GM18519 (cell line): ENCODE results near the gene GIT2.
"Not testable (repeated sequence)": the region's sequence is repeated elsewhere in the genome, so short reads cannot be mapped to it uniquely, and the experiment has no call there.

Experiments used
- ATAC-seq: cut with Tn5 transposase; IDR thresholded peaks from one replicate; pipeline ENCODE4 v1.9.1; 2021; ENCODE audit warnings: mild to moderate bottlenecking, moderate library complexity; ENCODE audit not compliant: unreplicated experiment, low FRiP score

The GIT2 gene

GRCh38 chr12:109926016-109926415, 70.2 kb downstream of the GIT2 start:
- no peak for ATAC-seq

- no peak for ATAC-seq
Observed at GRCh38 chr12:109925185-109925840, 70.9 kb downstream of the GIT2 start.

GRCh38 chr12:109923481-109924245, 72.5 kb downstream of the GIT2 start:
- no peak for ATAC-seq

GRCh38 chr12:109923038-109923437, 73.1 kb downstream of the GIT2 start:
- ATAC-seq: no peak

- ATAC-seq: no peak
Observed at GRCh38 chr12:109921982-109922381, 74.2 kb downstream of the GIT2 start.

- no peak for ATAC-seq
Observed at GRCh38 chr12:109920261-109920780, 75.8 kb downstream of the GIT2 start.

- ATAC-seq: no peak
Observed at GRCh38 chr12:109919456-109919855, 76.7 kb downstream of the GIT2 start.

GRCh38 chr12:109916045-109916444, 80.1 kb downstream of the GIT2 start:
- ATAC-seq: no peak

- no peak for ATAC-seq
Observed at GRCh38 chr12:109915171-109916040, 80.8 kb downstream of the GIT2 start.

- ATAC-seq: no peak
Observed at GRCh38 chr12:109914461-109914860, 81.7 kb downstream of the GIT2 start.

- ATAC-seq: no peak
Observed at GRCh38 chr12:109912855-109913321, 83.3 kb downstream of the GIT2 start.

GRCh38 chr12:109910969-109911348, 85.2 kb downstream of the GIT2 start:
- ATAC-seq: no peak

GRCh38 chr12:109910254-109910968, 85.8 kb downstream of the GIT2 start:
- ATAC-seq: no peak

- no peak for ATAC-seq
Observed at GRCh38 chr12:109905301-109905700, 90.9 kb downstream of the GIT2 start.

- no peak for ATAC-seq
Observed at GRCh38 chr12:109902891-109903418, 93.2 kb downstream of the GIT2 start.

- no peak for ATAC-seq
Observed at GRCh38 chr12:109900752-109901580, 95.2 kb downstream of the GIT2 start.

GRCh38 chr12:109899783-109900751, 96.1 kb downstream of the GIT2 start, which contains the start of gene TCHP:
Gene TCHP, plus strand, starts transcription at chr12:109900274. Its CDS starts 2,753 bp downstream, at chr12:109903027.
- no peak for ATAC-seq

GRCh38 chr12:109899345-109899744, 96.8 kb downstream of the GIT2 start:
- ATAC-seq: not testable (repeated sequence)
